ENCODE results near the gene LRRTM2.

The LRRTM2 gene

GRCh38 chr5:138843316-138844124, 31.6 kb downstream of the LRRTM2 start:
- Histone ChIP-seq H3K4me3 (ENCODE audit: low read depth, low read length, poor library complexity, severe bottlenecking) (no peak overlapping the region), H3K9ac (ENCODE audit: low read length) (no peak overlapping the region), H3K9me2 (ENCODE audit: low read depth, low read length) (no peaks in the 10 kb centered on the region), H3K27me3 (ENCODE audit: insufficient read depth, low read length) (no peaks in the 10 kb centered on the region), H4K20me1 (ENCODE audit: insufficient read depth, low read length) (no peaks in the 10 kb centered on the region), H2AFZ (ENCODE audit: low read length) (no peak overlapping the region), H3K4me2 (ENCODE audit: low read length) (no peak overlapping the region), H3K79me2 (ENCODE audit: insufficient read depth, low read length) (no peaks in the 10 kb centered on the region), H3K9me3 (ENCODE audit: low read length) (no peaks in the 10 kb centered on the region), H3F3A (ENCODE audit: insufficient read depth, low read length) (no peaks in the 10 kb centered on the region), H3K27ac (ENCODE audit: low read depth, low read length, poor library complexity, severe bottlenecking) (no peak overlapping the region), H3K4me1 (ENCODE audit: insufficient read depth, low read length, severe bottlenecking) (no peaks in the 10 kb centered on the region), H3K36me3 (ENCODE audit: insufficient read depth, low read length) (no peaks in the 10 kb centered on the region)
- TF ChIP-seq CTCF (IDR thresholded peaks at IDR 0.05; ENCODE audit: low read length) (no peak), EZH2 (IDR thresholded peaks at IDR 0.05; ENCODE audit: borderline replicate concordance, low read length) (no peak)

GRCh38 chr5:138841531-138841930, 33.6 kb downstream of the LRRTM2 start:
- Histone ChIP-seq H4K20me1 (ENCODE audit: insufficient read depth, low read length) (no peaks in the 10 kb centered on the region), H3K4me3 (ENCODE audit: low read depth, low read length, poor library complexity, severe bottlenecking) (no peak overlapping the region), H3K36me3 (ENCODE audit: insufficient read depth, low read length) (no peaks in the 10 kb centered on the region)

GRCh38 chr5:138840103-138840502, 35.0 kb downstream of the LRRTM2 start:
- H3K27me3 ChIP-seq (ENCODE audit: insufficient read depth, low read length) = no peaks in the 10 kb centered on the region
- no peaks in the 10 kb centered on the region for H3K4me1 ChIP-seq (ENCODE audit: insufficient read depth, low read length, severe bottlenecking)

More at GRCh38 chr5:138841531-138841930, 33.6 kb downstream of the LRRTM2 start:
- H3K9me2 ChIP-seq (ENCODE audit: low read depth, low read length) = no peaks in the 10 kb centered on the region
- no peaks in the 10 kb centered on the region for H3K79me2 ChIP-seq (ENCODE audit: insufficient read depth, low read length)
- H3K4me1 ChIP-seq (ENCODE audit: insufficient read depth, low read length, severe bottlenecking) = no peaks in the 10 kb centered on the region
- no peak overlapping the region for H3K27ac ChIP-seq (ENCODE audit: low read depth, low read length, poor library complexity, severe bottlenecking)
- no peak overlapping the region for H3K9ac ChIP-seq (ENCODE audit: low read length)
- no peaks in the 10 kb centered on the region for H3K27me3 ChIP-seq (ENCODE audit: insufficient read depth, low read length)
- H3K9me3 ChIP-seq (ENCODE audit: low read length) = no peaks in the 10 kb centered on the region
- H2AFZ ChIP-seq (ENCODE audit: low read length) = no peak overlapping the region
- no peaks in the 10 kb centered on the region for H3F3A ChIP-seq (ENCODE audit: insufficient read depth, low read length)
- no peak overlapping the region for H3K4me2 ChIP-seq (ENCODE audit: low read length)
- TF ChIP-seq CTCF (IDR thresholded peaks at IDR 0.05; ENCODE audit: low read length) = no peak
- no peak for TF ChIP-seq EZH2 (IDR thresholded peaks at IDR 0.05; ENCODE audit: borderline replicate concordance, low read length)

More at GRCh38 chr5:138840103-138840502, 35.0 kb downstream of the LRRTM2 start:
- no peaks in the 10 kb centered on the region for H3K9me3 ChIP-seq (ENCODE audit: low read length)
- no peak overlapping the region for H3K27ac ChIP-seq (ENCODE audit: low read depth, low read length, poor library complexity, severe bottlenecking)
- H3K4me2 ChIP-seq (ENCODE audit: low read length) = no peak overlapping the region
- no peaks in the 10 kb centered on the region for H3K9me2 ChIP-seq (ENCODE audit: low read depth, low read length)
- no peaks in the 10 kb centered on the region for H4K20me1 ChIP-seq (ENCODE audit: insufficient read depth, low read length)
- H3F3A ChIP-seq (ENCODE audit: insufficient read depth, low read length) = no peaks in the 10 kb centered on the region
- TF ChIP-seq CTCF (IDR thresholded peaks at IDR 0.05; ENCODE audit: low read length) (no peak), EZH2 (IDR thresholded peaks at IDR 0.05; ENCODE audit: borderline replicate concordance, low read length) (no peak)
- H3K79me2 ChIP-seq (ENCODE audit: insufficient read depth, low read length) = no peaks in the 10 kb centered on the region
- H3K36me3 ChIP-seq (ENCODE audit: insufficient read depth, low read length) = no peaks in the 10 kb centered on the region
- no peak overlapping the region for H3K9ac ChIP-seq (ENCODE audit: low read length)
- H2AFZ ChIP-seq (ENCODE audit: low read length) = no peak overlapping the region
- no peak overlapping the region for H3K4me3 ChIP-seq (ENCODE audit: low read depth, low read length, poor library complexity, severe bottlenecking)
